ENCODE data around the gene DEF6.

DEF6 gene

GRCh38 chr6:35260591-35261570 is 36.7 kb upstream of the DEF6 start:
- no peak for DNase-seq (ENCODE audit: extremely low spot score)
- ChIA-PET CTCF (no interaction called here), POLR2A (interaction anchor here (0.8 kb wide), 1 partner anchor 91 kb away, joined by 3 read pairs; no protein-coding TSS in a partner anchor)
- TF ChIP-seq ARNT (IDR thresholded peaks at IDR 0.05) (no peak), SP1 (IDR thresholded peaks at IDR 0.05) (no peak), CTBP1 (IDR thresholded peaks at IDR 0.05; ENCODE audit: borderline replicate concordance) (no peak), FOXK2 (IDR thresholded peaks at IDR 0.05) (no peak), SUZ12 (IDR thresholded peaks at IDR 0.05) (no peak), LEF1 (IDR thresholded peaks at IDR 0.05; ENCODE audit: borderline replicate concordance) (no peak), FOXM1 (IDR thresholded peaks at IDR 0.05; ENCODE audit: borderline replicate concordance) (no peak), ELF4 (IDR thresholded peaks at IDR 0.05) (no peak), TARDBP (IDR thresholded peaks at IDR 0.05) (no peak), FOXA1 (IDR thresholded peaks at IDR 0.05) (no peak), ZNF384 (IDR thresholded peaks at IDR 0.05) (no peak), BHLHE40 (IDR thresholded peaks at IDR 0.05; ENCODE audit: borderline replicate concordance) (no peak), HDGF (IDR thresholded peaks at IDR 0.05; ENCODE audit: borderline replicate concordance) (no peak), NFRKB (IDR thresholded peaks at IDR 0.05) (no peak), PKNOX1 (IDR thresholded peaks at IDR 0.05) (no peak), L3MBTL2 (conservative IDR thresholded peaks at IDR 0.05) (no peak)

GRCh38 chr6:35262596-35262995 is 35.0 kb upstream of the DEF6 start:
- POLR2A ChIA-PET: no interaction called here
- DNase-seq (ENCODE audit: extremely low spot score): no peak
- CTCF ChIA-PET: no interaction called here
- TF ChIP-seq L3MBTL2 (conservative IDR thresholded peaks at IDR 0.05) (no peak), ARNT (IDR thresholded peaks at IDR 0.05) (no peak), BHLHE40 (IDR thresholded peaks at IDR 0.05; ENCODE audit: borderline replicate concordance) (no peak), HDGF (IDR thresholded peaks at IDR 0.05; ENCODE audit: borderline replicate concordance) (no peak), TARDBP (IDR thresholded peaks at IDR 0.05) (no peak), PKNOX1 (IDR thresholded peaks at IDR 0.05) (no peak), SP1 (IDR thresholded peaks at IDR 0.05) (no peak), CTBP1 (IDR thresholded peaks at IDR 0.05; ENCODE audit: borderline replicate concordance) (no peak)

- DNase-seq (ENCODE audit: extremely low spot score): no peak
- ChIA-PET CTCF (no interaction called here), POLR2A (no interaction called here)
- TF ChIP-seq SP1 (IDR thresholded peaks at IDR 0.05) (no peak), ARNT (IDR thresholded peaks at IDR 0.05) (no peak), FOXM1 (IDR thresholded peaks at IDR 0.05; ENCODE audit: borderline replicate concordance) (no peak), ZNF384 (IDR thresholded peaks at IDR 0.05) (no peak), HDGF (IDR thresholded peaks at IDR 0.05; ENCODE audit: borderline replicate concordance) (no peak), L3MBTL2 (conservative IDR thresholded peaks at IDR 0.05) (no peak), FOXA1 (IDR thresholded peaks at IDR 0.05) (no peak), ELF4 (IDR thresholded peaks at IDR 0.05) (no peak), SUZ12 (IDR thresholded peaks at IDR 0.05) (no peak), TARDBP (IDR thresholded peaks at IDR 0.05) (no peak), CTBP1 (IDR thresholded peaks at IDR 0.05; ENCODE audit: borderline replicate concordance) (no peak), FOXK2 (IDR thresholded peaks at IDR 0.05) (no peak), LEF1 (IDR thresholded peaks at IDR 0.05; ENCODE audit: borderline replicate concordance) (no peak), PKNOX1 (IDR thresholded peaks at IDR 0.05) (no peak)
Measured at GRCh38 chr6:35264550-35265274, 32.9 kb upstream of the DEF6 start.

GRCh38 chr6:35265523-35265922 is 32.1 kb upstream of the DEF6 start:
- TF ChIP-seq HDGF (IDR thresholded peaks at IDR 0.05; ENCODE audit: borderline replicate concordance): no peak
- TF ChIP-seq SP1 (IDR thresholded peaks at IDR 0.05): no peak
- TF ChIP-seq TARDBP (IDR thresholded peaks at IDR 0.05): no peak
- no peak for TF ChIP-seq CTBP1 (IDR thresholded peaks at IDR 0.05; ENCODE audit: borderline replicate concordance)
- no peak for TF ChIP-seq ARNT (IDR thresholded peaks at IDR 0.05)
- ChIA-PET POLR2A (no interaction called here), CTCF (no interaction called here)
- DNase-seq (ENCODE audit: extremely low spot score): no peak

GRCh38 chr6:35267446-35267845 is 30.2 kb upstream of the DEF6 start:
- ChIA-PET POLR2A (interaction anchor here (1.0 to 1.6 kb wide), 2 partner anchors 8 to 20 kb away, joined by 4 to 6 read pairs; partner anchors contain the start of gene ZNF76), CTCF (interaction anchor here (0.8 kb wide), 1 partner anchor 28 kb away, joined by 3 read pairs; no protein-coding TSS in a partner anchor)
- DNase-seq (ENCODE audit: extremely low spot score): no peak
- TF ChIP-seq SUZ12 (IDR thresholded peaks at IDR 0.05) (no peak), FOXM1 (IDR thresholded peaks at IDR 0.05; ENCODE audit: borderline replicate concordance) (no peak), ZNF384 (IDR thresholded peaks at IDR 0.05) (no peak), SP1 (IDR thresholded peaks at IDR 0.05) (no peak), ELF4 (IDR thresholded peaks at IDR 0.05) (no peak), HDGF (IDR thresholded peaks at IDR 0.05; ENCODE audit: borderline replicate concordance) (no peak), LEF1 (IDR thresholded peaks at IDR 0.05; ENCODE audit: borderline replicate concordance) (no peak), L3MBTL2 (conservative IDR thresholded peaks at IDR 0.05) (no peak), FOXA1 (IDR thresholded peaks at IDR 0.05) (no peak), TARDBP (IDR thresholded peaks at IDR 0.05) (no peak)
